GM23338 (cell line): ENCODE results near the gene PIAS1.
"Not testable (repeated sequence)": the region's sequence is repeated elsewhere in the genome, so short reads cannot be mapped to it uniquely, and the experiment has no call there.

ENCODE experiments used
- CREB1 ChIP-seq: fragments of 250-450 bp; sonication (Bioruptor Pico); IDR thresholded peaks from 2 replicates; pipeline ENCODE4 v1.5.0; 2020; ENCODE audit warnings: low read depth, mild to moderate bottlenecking, moderate library complexity
- CTCF ChIP-seq, 2 experiments: fragments of 200-600 bp in 1 of 2; sonication (generic) in 1 of 2; conservative IDR thresholded peaks; 2 replicates each; pipeline versions ENCODE4 v1.5.1 to v1.6.1; 2016 to 2017; ENCODE audit warnings: antibody characterized with exemption in 2 of 2, low read depth in 2 of 2, mild to moderate bottlenecking in 2 of 2, moderate library complexity in 1 of 2
- ETS1 ChIP-seq: IDR thresholded peaks from 2 replicates; pipeline ENCODE4 v1.6.1; 2016; ENCODE audit warnings: antibody characterized with exemption
- EZH2 ChIP-seq: fragments of 200-600 bp; sonication (generic); IDR thresholded peaks from one replicate; pipeline ENCODE4 v1.8.0; 2017; ENCODE audit warnings: antibody characterized with exemption, mild to moderate bottlenecking, low read depth; ENCODE audit not compliant: unreplicated experiment
- EZH2phosphoT487 ChIP-seq: fragments of 200-600 bp; sonication (generic); IDR thresholded peaks from one replicate; pipeline ENCODE4 v1.8.1; 2018; ENCODE audit warnings: antibody characterized with exemption; ENCODE audit not compliant: unreplicated experiment
- JUNB ChIP-seq: IDR thresholded peaks from one replicate; pipeline ENCODE4 v1.6.1; 2016; ENCODE audit warnings: antibody characterized with exemption; ENCODE audit not compliant: unreplicated experiment
- NANOG ChIP-seq: IDR thresholded peaks from 2 replicates; pipeline ENCODE4 v1.6.1; 2016; ENCODE audit warnings: antibody characterized with exemption, borderline replicate concordance
- POLR2AphosphoS5 ChIP-seq: IDR thresholded peaks from 2 replicates; pipeline ENCODE4 v1.6.1; 2016; ENCODE audit warnings: antibody characterized with exemption, low read depth
- REST ChIP-seq: IDR thresholded peaks from one replicate; pipeline ENCODE4 v1.6.1; 2018; ENCODE audit warnings: antibody characterized with exemption; ENCODE audit not compliant: unreplicated experiment
- STAT1 ChIP-seq: IDR thresholded peaks from one replicate; pipeline ENCODE4 v1.6.1; 2016; ENCODE audit warnings: antibody characterized with exemption; ENCODE audit not compliant: unreplicated experiment
- ZNF331 ChIP-seq: fragments of 250-450 bp; sonication (Bioruptor Pico); IDR thresholded peaks from 2 replicates; pipeline ENCODE4 v1.5.0; 2020; ENCODE audit warnings: low read depth, mild to moderate bottlenecking, moderate library complexity

GRCh38 chr15:68058970-68059369 lies 4.9 kb downstream of the PIAS1 start:
- TF ChIP-seq REST; EZH2; CTCF (conservative IDR thresholded peaks at IDR 0.05; ENCODE audit: low read depth in 2 of 2); CREB1 (CRISPR knock-in tag); JUNB; POLR2AphosphoS5; EZH2phosphoT487; ETS1; NANOG; STAT1; ZNF331 (CRISPR knock-in tag): not testable (repeated sequence)
